GM18507 (cell line): ENCODE results near the gene RTL10.

ENCODE experiments used
- DNase-seq: peaks from one replicate; pipeline ENCODE4 v3.0.0; 2011; ENCODE audit warnings: low read depth; ENCODE audit not compliant: insufficient read length; ENCODE audit errors: extremely low spot score
- FAIRE-seq: peaks from 2 replicates; lab custom pipeline; 2011; peaks lifted over from hg19 to GRCh38; lab: Jason Lieb, UNC

Gene RTL10

GRCh38 chr22:19831016-19831415 is 23.7 kb downstream of the RTL10 start:
- FAIRE-seq, result no peak

DNA sequence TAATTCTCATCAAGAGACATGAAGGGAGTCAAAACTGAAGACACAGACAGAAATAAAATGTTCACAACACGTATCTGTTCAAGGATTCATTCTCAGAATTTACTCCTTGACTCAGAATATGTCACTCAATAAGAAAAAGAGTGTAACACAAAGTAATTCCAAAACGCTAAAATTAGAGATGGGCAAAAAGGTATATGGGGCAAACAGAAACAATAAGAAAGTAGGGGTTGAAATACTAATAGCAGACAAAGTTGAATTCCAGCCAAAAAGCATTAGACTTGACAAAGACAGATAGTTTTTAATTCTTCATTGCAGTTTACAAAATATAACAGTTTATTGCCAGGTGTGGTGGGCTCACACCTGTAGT is 26.7 kb downstream of the RTL10 start:
- DNase-seq (no peak), FAIRE-seq (no peak)

More at GRCh38 chr22:19831016-19831415, 23.7 kb downstream of the RTL10 start:
- DNase-seq, result no peak

GRCh38 chr22:19827341-19828034 is 27.2 kb downstream of the RTL10 start:
- DNase-seq (no peak), FAIRE-seq (no peak)

- no peak for DNase-seq
- FAIRE-seq, result no peak
These were observed 28.1 kb downstream of the RTL10 start for GRCh38 chr22:19826619-19826950.

- DNase-seq (no peak), FAIRE-seq (no peak)
These were observed 28.6 kb downstream of the RTL10 start for GRCh38 chr22:19825904-19826618.

DNA sequence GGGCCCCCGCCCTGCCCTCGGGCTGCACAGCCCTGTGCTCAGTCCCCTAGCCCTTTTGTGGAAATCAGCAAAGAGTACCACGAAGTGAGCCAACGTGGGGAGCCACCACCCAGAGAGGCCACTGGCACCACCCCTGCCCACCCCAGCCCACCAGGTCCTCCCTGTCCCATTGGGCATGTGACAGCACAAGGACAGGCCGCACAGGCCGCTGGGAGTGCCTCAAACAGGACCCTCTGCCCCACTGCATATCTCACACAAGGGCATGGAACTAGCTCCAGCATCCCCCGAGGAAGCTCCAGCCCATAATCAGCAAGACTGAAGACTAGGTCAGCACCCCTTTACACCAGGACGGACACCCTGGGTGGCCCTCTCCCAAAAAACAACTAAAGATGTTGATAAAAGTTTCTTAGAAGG is 29.7 kb downstream of the RTL10 start:
- FAIRE-seq, result no peak
- DNase-seq, result no peak

DNA sequence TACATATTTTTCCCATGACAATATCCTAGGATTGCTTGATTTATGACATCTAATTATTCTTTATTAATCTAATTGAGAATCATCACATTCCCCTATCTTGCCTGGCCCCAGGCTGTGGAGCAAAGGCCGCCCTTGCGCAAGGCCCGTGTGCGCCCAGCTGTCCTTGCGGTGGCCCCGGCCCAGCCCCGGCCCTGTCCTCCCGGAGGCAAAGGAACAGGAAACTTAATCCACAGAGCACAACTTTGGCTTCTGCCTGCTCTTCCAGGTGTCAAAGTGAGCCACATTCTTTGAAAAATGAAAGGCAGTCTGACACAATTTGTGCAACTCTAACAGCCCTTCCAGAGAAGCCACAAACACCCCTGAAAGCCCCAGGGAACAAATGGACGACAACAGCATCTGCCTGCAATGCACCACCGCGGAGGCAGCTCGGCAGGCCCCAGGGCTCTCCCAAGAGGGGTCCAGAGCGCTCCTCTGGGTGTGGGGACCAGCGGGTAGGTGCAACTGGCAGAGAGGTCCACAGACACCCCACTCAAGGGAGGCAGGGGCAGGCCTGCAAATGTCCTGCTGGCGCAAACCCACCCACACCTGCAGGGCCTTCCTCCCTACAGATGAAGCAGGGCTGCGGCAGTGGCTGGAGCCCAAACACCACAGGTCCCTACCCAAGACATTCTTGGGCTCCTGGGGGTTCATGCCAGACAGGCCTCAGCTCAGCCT is 30.3 kb downstream of the RTL10 start:
- FAIRE-seq, result no peak
- DNase-seq, result no peak

DNA sequence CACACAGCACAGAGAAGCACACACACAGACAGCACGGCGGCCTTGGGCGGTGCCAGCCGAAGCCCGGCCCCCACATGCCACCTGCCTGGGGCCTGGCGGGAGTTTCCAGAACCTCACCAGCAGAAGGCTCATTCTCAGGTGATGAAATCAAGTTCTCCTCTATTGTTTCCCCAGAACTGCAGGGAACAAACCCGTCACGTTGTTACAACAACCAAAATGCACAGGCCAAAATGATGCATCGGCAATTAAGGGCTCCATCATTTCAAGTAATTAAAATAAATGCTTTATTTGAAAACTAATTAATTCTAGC is 30.8 kb downstream of the RTL10 start:
- no peak for FAIRE-seq
- no peak for DNase-seq

DNA sequence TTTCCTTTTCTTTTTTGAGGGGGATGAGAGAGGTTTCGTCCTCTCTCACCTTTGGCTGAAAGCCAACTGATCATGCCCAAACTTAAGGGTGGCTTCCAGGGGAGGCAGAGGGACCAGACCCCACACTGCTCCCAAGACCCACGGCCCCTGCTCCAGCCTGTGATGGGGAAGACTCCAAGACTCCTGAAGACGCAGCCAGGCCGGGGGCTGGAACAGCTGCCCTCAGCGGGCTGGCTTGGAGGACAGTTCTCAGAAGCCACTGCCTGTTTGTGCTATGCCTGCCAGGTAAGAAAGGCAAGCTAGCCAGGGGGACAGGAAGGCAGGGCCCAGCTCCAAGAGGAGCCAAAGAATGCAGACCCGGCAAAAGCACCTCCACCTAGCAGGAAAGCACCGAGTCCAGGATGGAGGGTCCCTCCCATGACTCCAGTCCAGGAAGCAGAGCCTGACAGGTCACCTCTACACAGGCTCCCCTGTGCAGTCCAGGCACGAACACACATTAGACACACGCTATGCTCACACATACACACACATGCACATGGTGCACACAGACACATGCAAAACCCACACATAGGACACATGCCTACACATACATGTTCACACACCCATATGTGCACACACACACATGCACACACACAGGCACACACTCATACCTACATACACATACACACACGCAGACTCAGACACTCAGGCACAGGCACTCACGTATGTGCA is 31.3 kb downstream of the RTL10 start:
- FAIRE-seq, result no peak
- no peak for DNase-seq

GRCh38 chr22:19822301-19823117 is 32.2 kb downstream of the RTL10 start:
- FAIRE-seq (no peak), DNase-seq (no peak)

- DNase-seq (no peak), FAIRE-seq (no peak)
These were observed 33.0 kb downstream of the RTL10 start for GRCh38 chr22:19821523-19822300.

DNA sequence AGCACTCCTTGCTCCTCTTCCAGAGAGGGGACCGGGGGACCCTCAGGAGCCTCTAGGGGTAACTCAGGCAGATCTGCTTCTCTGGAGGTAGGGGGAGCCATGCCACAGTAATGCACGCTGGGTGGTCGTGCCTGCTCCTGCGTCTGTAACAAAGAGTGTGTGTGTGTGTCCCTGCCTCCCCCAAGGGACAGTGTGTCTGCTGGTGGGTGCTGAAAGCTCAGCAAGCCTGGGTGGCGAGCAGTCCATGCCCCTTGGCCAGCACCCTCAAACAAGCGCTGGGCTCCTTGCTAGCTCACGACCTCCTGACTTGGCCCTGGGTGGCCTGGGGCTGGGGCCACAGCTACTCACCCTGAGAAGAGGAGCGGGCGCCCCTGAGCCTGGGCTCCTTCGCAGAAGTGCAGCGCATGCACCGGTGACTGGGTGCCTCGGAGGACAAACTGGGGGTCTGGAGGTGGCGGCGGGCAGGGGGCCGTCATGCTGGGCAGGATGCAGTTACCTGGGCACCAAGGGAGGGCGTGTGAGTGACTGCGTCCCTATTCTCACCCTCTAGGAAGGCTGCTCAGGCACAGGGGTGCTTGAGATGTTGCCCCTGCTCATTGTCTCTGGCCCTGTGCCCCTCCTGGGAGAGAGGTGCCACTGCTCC is 33.7 kb downstream of the RTL10 start:
- no peak for DNase-seq
- FAIRE-seq, result no peak

- FAIRE-seq (no peak), DNase-seq (no peak)
These were observed 34.5 kb downstream of the RTL10 start for GRCh38 chr22:19819911-19820879.

- no peak for FAIRE-seq
- no peak for DNase-seq
These were observed 35.3 kb downstream of the RTL10 start for GRCh38 chr22:19819208-19819910.

GRCh38 chr22:19818324-19819207 is 36.1 kb downstream of the RTL10 start:
- DNase-seq (no peak), FAIRE-seq (no peak)
